ENCODE data around the gene GCGR.

GCGR gene

GRCh38 chr17:81803728-81804558 lies at the start of gene GCGR:
Gene GCGR (plus strand): TSS chr17:81804150. CDS start chr17:81809019, 4,869 bp downstream.
- no peak for DNase-seq (ENCODE audit: low spot score)

GRCh38 chr17:81792675-81793615 lies 11.0 kb upstream of the GCGR start:
- no peak for DNase-seq (ENCODE audit: low spot score)

DNA sequence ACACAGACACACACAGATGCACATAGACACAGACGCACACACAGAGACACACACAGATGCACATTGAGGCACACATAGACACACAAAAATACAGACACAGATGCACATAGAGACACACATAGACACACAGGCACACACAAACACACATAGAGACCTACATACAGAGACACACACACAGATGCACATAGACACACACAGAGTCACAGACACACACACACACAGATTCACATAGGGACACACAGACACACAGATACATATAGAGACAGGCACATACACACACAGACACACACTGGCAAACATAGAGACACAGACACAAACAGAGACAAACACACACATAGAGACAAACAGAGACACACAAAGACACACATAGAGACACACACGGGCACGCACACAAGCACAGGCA lies 9.9 kb upstream of the GCGR start:
- DNase-seq (ENCODE audit: low spot score), result no peak

DNA sequence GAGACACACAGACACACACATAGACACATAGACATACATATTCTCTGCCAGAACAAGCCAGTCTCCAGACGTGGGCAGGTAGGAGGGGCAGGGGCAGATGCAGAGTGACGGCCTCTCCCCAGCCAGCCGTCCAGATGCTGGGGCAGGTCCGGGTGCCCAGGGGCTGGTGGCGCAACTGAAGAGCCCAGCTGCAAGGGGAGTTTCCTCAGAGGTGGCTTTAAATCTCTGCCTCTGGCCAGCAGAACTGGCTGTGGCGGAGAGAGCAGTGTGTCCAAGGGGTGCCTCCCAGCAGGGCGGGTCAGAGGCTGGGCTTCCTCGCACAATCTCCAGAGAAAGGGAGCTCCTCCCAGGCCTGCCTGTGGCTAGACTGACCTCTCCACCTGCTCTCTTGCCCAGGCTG lies 9.4 kb upstream of the GCGR start:
- peak; percentile 52 for DNase-seq (ENCODE audit: low spot score)

- no peak for DNase-seq (ENCODE audit: low spot score)
Measured at GRCh38 chr17:81801327-81801726, 2.6 kb upstream of the GCGR start.

DNA sequence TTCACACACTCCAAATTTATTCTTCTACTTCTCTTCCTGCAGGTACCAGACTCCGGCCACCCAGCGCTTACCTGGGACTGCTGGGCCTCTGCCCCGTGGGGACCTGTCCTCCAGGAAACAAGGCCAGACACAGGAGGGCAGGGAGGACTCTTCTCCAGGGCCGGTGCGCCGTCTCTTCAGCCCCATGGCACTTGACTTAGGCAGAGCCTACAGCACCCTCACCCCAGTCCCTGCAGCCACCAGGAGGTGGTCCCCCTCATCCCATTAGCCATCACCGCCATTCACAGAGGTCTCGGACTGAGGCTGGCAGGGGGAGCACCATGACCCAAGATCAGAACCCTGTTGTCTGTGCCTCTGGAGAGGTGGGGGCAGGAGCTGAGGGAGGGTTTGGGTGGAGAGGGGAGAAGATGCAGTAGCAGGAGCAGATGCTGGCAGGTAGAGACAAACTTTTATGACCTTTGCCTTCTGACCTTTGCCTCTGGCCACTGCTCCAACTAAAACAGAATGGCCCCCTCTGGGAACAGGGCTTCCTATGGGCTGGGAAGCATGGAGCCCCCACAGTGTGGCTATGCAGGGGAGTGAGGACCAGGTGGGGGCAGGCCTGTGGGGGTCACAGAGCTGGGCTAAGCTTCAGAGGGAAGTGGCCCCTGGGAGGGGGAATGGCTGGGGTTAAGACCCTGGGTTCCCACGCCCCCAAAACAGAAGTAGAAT lies 1.7 kb upstream of the GCGR start:
- DNase-seq (ENCODE audit: low spot score), result no peak

DNA sequence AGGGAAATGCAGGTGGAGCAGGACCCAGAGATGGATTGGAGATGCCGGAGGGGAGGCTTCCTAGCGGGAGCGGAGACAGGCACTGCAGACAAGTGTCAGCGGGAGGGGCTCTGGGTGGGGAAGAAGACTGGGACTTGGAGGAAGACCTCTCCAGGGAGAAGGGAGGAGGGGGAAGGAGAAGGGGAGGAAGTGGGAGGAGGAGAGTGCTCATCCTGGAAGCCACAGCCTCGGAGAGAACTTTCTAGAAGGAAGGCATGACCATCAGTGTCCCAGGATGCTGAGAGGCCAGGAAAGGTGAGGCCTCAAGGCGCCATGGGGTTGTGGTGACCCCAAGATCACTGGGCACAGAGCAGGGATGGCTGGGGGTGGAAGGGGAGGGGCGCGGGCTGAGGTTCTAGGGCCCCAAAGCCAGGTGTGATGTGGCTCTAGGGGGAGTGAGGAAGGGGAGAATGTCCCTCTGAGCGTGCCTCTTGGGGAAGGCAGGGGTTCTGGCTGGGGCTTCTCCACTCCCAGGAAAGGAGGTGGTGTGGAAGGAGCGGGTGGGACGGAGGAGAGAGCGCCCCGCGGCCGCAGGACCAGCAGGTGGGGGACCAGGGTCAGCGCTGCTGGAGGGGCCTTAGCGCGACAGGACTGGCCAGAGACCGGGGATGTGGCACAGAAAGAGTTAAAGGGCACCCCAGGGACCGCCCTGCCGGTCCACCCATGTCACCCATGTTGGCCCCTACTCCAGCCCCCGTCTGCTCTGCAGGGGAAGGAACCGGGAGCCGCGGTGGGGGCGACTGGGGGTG lies 900 bp upstream of the GCGR start:
- no peak for DNase-seq (ENCODE audit: low spot score)

GRCh38 chr17:81804559-81805399 lies 829 bp downstream of the GCGR start:
- DNase-seq (ENCODE audit: low spot score), result no peak

- DNase-seq (ENCODE audit: low spot score), result no peak
Measured at GRCh38 chr17:81805707-81806460, 1.9 kb downstream of the GCGR start.

GRCh38 chr17:81806461-81807209 lies 2.7 kb downstream of the GCGR start:
- no peak for DNase-seq (ENCODE audit: low spot score)

DNA sequence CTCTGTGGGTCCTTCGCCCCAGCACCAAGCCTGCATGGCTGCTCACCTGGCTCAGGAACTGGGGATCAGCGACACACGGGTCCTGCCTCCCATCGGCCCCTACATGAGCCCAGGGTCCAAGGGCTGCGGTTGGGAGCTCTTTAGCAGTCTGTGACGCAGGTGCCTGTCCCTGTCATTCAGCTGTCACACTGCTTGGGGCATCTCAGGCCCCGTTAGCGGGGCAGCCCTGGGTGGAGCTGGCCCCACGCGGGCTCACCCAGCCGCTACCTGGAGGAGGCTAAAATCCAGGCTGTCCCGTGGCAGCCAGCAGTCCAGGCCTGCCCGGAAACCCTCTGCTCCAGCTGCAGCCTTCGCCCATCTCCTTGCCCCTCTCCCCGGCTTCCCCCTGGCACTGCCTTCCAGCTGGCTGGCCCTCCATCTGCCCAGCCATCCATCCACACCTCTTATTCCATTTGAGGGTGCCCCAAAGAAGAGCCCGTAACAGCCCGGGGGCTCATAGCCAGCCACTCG lies 3.3 kb downstream of the GCGR start:
- DNase-seq (ENCODE audit: low spot score), result no peak

GRCh38 chr17:81807839-81808238 lies 3.9 kb downstream of the GCGR start:
- DNase-seq (ENCODE audit: low spot score), result no peak

DNA sequence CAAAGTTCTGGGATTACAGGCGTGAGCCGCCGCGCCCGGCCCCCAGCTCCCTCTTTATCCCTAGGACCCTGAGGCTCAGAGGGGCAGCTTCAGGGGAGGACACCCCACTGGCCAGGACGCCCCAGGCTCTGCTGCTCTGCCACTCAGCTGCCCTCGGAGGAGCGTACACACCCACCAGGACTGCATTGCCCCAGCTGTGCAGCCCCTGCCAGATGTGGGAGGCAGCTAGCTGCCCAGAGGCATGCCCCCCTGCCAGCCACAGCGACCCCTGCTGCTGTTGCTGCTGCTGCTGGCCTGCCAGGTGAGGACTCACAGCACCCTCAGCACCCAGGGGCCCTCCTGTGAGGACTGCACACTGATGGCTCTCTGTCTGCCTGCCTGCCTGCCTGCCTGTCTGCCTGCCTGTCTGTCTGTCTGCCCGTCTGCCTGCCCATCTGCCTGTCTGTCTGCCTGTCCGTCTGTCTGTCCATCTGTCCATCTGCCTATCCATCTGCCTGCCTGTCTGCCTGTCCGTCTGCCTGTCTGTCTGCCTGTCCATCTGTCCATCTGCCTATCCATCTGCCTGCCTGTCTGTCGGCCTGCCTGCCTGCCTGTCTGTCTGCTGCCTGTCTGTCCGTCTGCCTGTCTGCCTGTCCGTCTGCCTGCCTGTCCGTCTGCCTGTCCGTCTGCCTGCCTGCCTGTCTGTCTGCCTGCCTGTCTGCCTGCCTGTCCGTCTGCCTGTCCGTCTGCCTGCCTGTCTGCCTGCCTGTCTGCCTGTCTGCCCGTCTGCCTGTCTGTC lies 5.0 kb downstream of the GCGR start:
- DNase-seq (ENCODE audit: low spot score), result no peak

- no peak for DNase-seq (ENCODE audit: low spot score)
Measured at GRCh38 chr17:81809556-81809998, 5.6 kb downstream of the GCGR start.

DNA sequence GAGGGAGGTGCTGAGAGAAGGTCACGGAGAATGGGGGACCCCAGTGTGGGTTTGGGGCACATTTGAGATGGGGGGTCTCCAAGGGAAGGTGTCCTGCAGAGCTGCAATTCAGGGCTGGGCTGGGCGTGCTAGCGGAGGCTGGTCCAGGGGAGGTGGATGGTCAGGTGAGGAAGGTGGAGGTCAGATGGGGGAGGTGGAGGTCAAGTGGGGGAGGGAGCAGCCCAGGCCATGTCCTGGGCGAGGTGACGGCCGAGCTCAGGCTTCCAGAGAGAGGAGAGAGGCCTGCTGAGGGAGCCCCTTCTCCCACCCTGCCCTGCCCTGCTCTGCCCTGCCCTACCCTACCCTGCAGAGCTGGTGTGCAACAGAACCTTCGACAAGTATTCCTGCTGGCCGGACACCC lies 6.5 kb downstream of the GCGR start:
- no peak for DNase-seq (ENCODE audit: low spot score)

DNA sequence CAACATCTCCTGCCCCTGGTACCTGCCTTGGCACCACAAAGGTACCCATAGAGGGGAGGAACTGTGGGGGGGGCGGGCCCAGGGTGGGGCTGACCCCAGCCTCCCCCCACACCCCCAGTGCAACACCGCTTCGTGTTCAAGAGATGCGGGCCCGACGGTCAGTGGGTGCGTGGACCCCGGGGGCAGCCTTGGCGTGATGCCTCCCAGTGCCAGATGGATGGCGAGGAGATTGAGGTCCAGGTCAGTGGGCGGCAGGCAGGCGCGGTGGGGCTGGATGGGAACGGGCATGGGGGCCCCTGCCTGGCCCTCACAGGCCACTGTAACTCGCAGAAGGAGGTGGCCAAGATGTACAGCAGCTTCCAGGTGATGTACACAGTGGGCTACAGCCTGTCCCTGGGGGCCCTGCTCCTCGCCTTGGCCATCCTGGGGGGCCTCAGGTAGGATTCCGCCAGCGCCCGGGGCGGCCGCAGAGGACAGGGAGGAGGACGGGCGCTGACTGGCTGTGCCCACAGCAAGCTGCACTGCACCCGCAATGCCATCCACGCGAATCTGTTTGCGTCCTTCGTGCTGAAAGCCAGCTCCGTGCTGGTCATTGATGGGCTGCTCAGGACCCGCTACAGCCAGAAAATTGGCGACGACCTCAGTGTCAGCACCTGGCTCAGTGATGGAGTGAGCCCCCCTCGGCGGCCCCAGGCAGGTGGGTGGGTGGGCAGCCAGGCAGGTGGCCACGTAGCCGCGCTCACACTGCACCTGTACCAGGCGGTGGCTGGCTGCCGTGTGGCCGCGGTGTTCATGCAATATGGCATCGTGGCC lies 7.1 kb downstream of the GCGR start:
- no peak for DNase-seq (ENCODE audit: low spot score)

Measured in GM03348 (cell line).